Measurements from ENCODE around the gene PF4V1. TPM values are rescaled to one million over a fixed set of nuclear protein-coding genes. Genes with fewer than 3 reads are reported as not detected.
A peak's percentile ranks its signal among the peaks of the same experiment; 100 is the strongest.

Gene PF4V1
- polyA plus RNA-seq, 3 donors, result 0.99 to 3.3 TPM; not detected in 1

GRCh38 chr4:73872316-73873108, 19.4 kb downstream of the PF4V1 start:
- Histone ChIP-seq H3K4me1 (ENCODE audit: control insufficient read depth in 1 of 2, insufficient read depth in 2 of 2, low read length in 2 of 2) (peaks cover 52 to 70% of the 10 kb centered on the region in 2 donors), H3K4me3 (replicated peaks in 1 of 3; ENCODE audit: low read depth in 2 of 3, low read length in 3 of 3) (peak overlapping the region in 1 of 3 experiments; percentile 43), H3K27ac (ENCODE audit: low read depth in 1 of 2, low read length in 2 of 2) (peak overlapping the region; percentile 77 to 92), H4K20me1 (ENCODE audit: insufficient read depth, low read length) (no peaks in the 10 kb centered on the region), H3K4me2 (replicated peaks; ENCODE audit: extremely low read depth, low read length, poor library complexity, severe bottlenecking) (peak overlapping the region; percentile 49), H2AFZ (ENCODE audit: insufficient read depth, low read depth, low read length, poor library complexity, severe bottlenecking) (peak overlapping the region; percentile 14), H3K9ac (ENCODE audit: insufficient read depth, low read length, poor library complexity, severe bottlenecking) (no peak overlapping the region), H3K9me3 (replicated peaks in 1 of 2; ENCODE audit: control insufficient read depth in 1 of 2, insufficient read depth in 1 of 2, low read length in 2 of 2) (no peaks in the 10 kb centered on the region), H3K79me2 (ENCODE audit: insufficient read depth, low read length) (peaks cover 4% of the 10 kb centered on the region), H3K27me3 (ENCODE audit: control insufficient read depth in 2 of 2, insufficient read depth in 2 of 2, low read length in 2 of 2) (no peaks in the 10 kb centered on the region), H3K36me3 (replicated peaks in 1 of 2; ENCODE audit: control insufficient read depth in 1 of 2, insufficient read depth in 2 of 2, low read length in 2 of 2) (no peaks in the 10 kb centered on the region)
- Mint-ChIP-seq H3K36me3 (no peaks in the 10 kb centered on the region), H3K4me1 (peaks cover 58% of the 10 kb centered on the region), H3K27me3 (ENCODE audit: low read depth in 3 of 3) (peaks cover 0 to 6% (median 2%) of the 10 kb centered on the region in 3 donors), H3K27ac (peak overlapping the region; percentile 90 to 98 (median 95)), H3K9me3 (peaks cover 6 to 15% (median 9%) of the 10 kb centered on the region in 7 donors), H3K4me3 (peak overlapping the region in 1 of 2 donors; percentile 39)
- intact Hi-C loops (cut with micrococcal nuclease), result no loop called here
- peak; percentile 76 to 93 (median 93) for DNase-seq
- no CpG with 5 or more reads among the region's 2 CpGs for WGBS (ENCODE audit: insufficient coverage)
- no peak for TF ChIP-seq CTCF (IDR thresholded peaks at IDR 0.05)

- Histone ChIP-seq H4K20me1 (ENCODE audit: insufficient read depth, low read length) (no peaks in the 10 kb centered on the region), H3K36me3 (replicated peaks in 1 of 2; ENCODE audit: control insufficient read depth in 1 of 2, insufficient read depth in 2 of 2, low read length in 2 of 2) (no peaks in the 10 kb centered on the region), H3K27ac (ENCODE audit: low read depth in 1 of 2, low read length in 2 of 2) (peak overlapping the region; percentile 19 to 92), H3K27me3 (ENCODE audit: control insufficient read depth in 2 of 2, insufficient read depth in 2 of 2, low read length in 2 of 2) (no peaks in the 10 kb centered on the region), H3K4me2 (replicated peaks; ENCODE audit: extremely low read depth, low read length, poor library complexity, severe bottlenecking) (peak overlapping the region; percentile 9), H3K9ac (ENCODE audit: insufficient read depth, low read length, poor library complexity, severe bottlenecking) (no peak overlapping the region), H2AFZ (ENCODE audit: insufficient read depth, low read depth, low read length, poor library complexity, severe bottlenecking) (no peak overlapping the region), H3K79me2 (ENCODE audit: insufficient read depth, low read length) (peaks cover 4% of the 10 kb centered on the region), H3K9me3 (replicated peaks in 1 of 2; ENCODE audit: control insufficient read depth in 1 of 2, insufficient read depth in 1 of 2, low read length in 2 of 2) (no peaks in the 10 kb centered on the region), H3K4me1 (ENCODE audit: control insufficient read depth in 1 of 2, insufficient read depth in 2 of 2, low read length in 2 of 2) (peaks cover 52 to 60% of the 10 kb centered on the region in 2 donors), H3K4me3 (replicated peaks in 1 of 3; ENCODE audit: low read depth in 2 of 3, low read length in 3 of 3) (peak overlapping the region in 1 of 3 experiments; percentile 19)
- H3K27ac Mint-ChIP-seq, result peak overlapping the region; percentile 82 to 96 (median 95)
- H3K4me1 Mint-ChIP-seq, result peaks cover 50% of the 10 kb centered on the region
- H3K9me3 Mint-ChIP-seq, result peaks cover 6 to 16% (median 9%) of the 10 kb centered on the region in 7 donors
- WGBS (ENCODE audit: insufficient coverage), result no CpG with 5 or more reads among the region's 2 CpGs
- peak; percentile 45 to 81 (median 77) for DNase-seq
- intact Hi-C loops (cut with micrococcal nuclease), result no loop called here
- H3K27me3 Mint-ChIP-seq (ENCODE audit: low read depth in 3 of 3), result peaks cover 0 to 4% (median 2%) of the 10 kb centered on the region in 3 donors
- peak overlapping the region in 1 of 2 donors; percentile 7 for H3K4me3 Mint-ChIP-seq
- TF ChIP-seq CTCF (IDR thresholded peaks at IDR 0.05), result no peak
- H3K36me3 Mint-ChIP-seq, result no peaks in the 10 kb centered on the region
These were observed 21.3 kb downstream of the PF4V1 start for GRCh38 chr4:73874386-73874785.
